ENCODE results near the gene ALDH1A1. TPM values are rescaled to one million over a fixed set of nuclear protein-coding genes. Genes with fewer than 3 reads are reported as not detected.

The ALDH1A1 gene
- total RNA-seq, 1 donor from 2014 or later, result 0.14 TPM

DNA sequence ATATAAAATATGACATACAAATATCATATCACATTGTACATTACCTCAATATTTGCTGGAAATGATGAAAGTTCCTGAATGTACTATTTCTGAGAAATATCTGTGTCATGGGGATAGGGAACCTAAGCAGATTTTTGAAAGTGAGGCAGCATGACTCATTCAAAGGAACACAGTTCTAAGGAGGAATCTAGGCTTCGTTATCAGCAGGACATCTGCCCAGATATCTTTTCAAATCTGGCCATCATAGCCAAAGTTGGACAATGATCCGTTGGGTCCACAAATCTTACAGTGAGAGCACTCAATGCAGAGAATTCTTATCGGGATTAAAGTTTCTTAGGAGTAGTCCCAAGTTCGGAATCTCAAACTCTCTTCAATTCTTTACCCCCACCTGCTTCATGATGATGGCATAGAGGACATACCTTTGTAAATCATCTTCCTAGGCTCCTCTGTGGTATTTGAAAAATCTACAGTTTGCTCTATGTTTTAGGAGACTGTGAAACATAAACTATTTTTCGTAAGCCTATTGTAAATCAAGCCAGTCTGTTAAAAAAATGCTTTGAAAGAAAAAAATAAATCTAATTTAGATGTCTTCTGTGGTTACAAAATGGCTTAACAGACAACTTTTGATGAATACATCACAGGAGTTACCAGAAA is 29.4 kb upstream of the ALDH1A1 start:
- Mint-ChIP-seq H3K4me1 (peaks cover 6% of the 10 kb centered on the region), H3K9me3 (no peaks in the 10 kb centered on the region), H3K27ac (ENCODE audit: unreplicated experiment) (no peak overlapping the region), H3K27me3 (ENCODE audit: low read depth) (no peaks in the 10 kb centered on the region), H3K36me3 (ENCODE audit: low read depth) (no peaks in the 10 kb centered on the region), H3K4me3 (no peak overlapping the region)
- no peak for DNase-seq (ENCODE audit: low read depth, low spot score)
- TF ChIP-seq, protein P1, sequence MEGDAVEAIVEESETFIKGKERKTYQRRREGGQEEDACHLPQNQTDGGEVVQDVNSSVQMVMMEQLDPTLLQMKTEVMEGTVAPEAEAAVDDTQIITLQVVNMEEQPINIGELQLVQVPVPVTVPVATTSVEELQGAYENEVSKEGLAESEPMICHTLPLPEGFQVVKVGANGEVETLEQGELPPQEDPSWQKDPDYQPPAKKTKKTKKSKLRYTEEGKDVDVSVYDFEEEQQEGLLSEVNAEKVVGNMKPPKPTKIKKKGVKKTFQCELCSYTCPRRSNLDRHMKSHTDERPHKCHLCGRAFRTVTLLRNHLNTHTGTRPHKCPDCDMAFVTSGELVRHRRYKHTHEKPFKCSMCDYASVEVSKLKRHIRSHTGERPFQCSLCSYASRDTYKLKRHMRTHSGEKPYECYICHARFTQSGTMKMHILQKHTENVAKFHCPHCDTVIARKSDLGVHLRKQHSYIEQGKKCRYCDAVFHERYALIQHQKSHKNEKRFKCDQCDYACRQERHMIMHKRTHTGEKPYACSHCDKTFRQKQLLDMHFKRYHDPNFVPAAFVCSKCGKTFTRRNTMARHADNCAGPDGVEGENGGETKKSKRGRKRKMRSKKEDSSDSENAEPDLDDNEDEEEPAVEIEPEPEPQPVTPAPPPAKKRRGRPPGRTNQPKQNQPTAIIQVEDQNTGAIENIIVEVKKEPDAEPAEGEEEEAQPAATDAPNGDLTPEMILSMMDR (conservative IDR thresholded peaks at IDR 0.05), result no peak

DNA sequence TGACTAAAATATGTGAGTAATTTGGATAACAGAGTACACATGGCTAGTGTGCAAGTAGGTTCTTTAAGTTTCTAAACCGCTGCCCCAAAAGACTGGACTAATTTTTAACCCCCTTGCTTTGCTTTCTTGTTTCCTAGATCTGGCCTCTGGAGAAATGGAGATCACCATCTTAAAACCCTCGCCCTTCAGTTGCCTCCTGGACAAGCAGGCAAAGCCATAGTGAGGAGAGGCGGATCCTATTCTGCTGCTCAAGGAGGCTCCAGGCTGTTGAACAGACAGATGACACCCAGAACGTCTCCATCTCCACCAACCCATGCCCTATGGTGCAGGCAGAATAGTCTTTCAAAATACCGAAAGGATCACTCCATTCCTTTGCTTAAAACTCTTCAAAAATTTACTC is 28.6 kb upstream of the ALDH1A1 start:
- DNase-seq (ENCODE audit: low read depth, low spot score), result no peak
- Mint-ChIP-seq H3K27ac (ENCODE audit: unreplicated experiment) (no peak overlapping the region), H3K9me3 (no peaks in the 10 kb centered on the region), H3K27me3 (ENCODE audit: low read depth) (no peaks in the 10 kb centered on the region), H3K36me3 (ENCODE audit: low read depth) (no peaks in the 10 kb centered on the region), H3K4me3 (no peak overlapping the region), H3K4me1 (peaks cover 6% of the 10 kb centered on the region)
- TF ChIP-seq, protein P1 (conservative IDR thresholded peaks at IDR 0.05), result no peak

DNA sequence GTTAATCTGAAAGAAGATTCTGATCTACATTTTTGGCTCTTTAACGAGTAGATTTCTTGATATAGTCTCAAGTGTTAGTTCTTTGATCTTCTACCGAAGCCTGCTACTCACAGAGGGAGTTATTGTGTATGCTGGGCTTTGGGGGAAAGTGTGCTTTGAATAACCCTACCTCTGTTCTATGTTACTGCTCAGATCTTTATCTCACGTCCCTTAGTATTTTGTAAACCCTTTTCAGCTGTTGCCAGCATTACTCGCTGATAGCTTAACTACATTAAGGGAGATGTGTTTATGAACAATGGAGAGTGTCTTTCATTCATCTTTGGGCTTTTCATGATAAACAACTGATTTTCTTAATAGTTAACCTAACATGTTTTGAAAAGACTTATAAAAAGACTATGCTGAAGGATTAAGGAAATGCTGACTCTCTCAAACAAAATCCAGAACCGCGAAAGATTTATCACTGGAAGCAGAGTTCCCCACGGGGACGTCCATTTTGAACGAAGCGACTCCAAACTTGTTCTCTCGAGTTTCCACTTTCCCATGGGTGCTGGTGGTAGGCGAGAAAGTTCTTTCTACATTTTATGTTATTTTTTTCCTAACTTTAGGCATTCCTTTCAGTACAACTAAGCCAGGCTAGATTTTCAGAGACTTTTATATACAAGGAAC is 27.9 kb upstream of the ALDH1A1 start:
- peak overlapping the region; percentile 4 for H3K27ac Mint-ChIP-seq (ENCODE audit: unreplicated experiment)
- no peaks in the 10 kb centered on the region for H3K27me3 Mint-ChIP-seq (ENCODE audit: low read depth)
- peaks cover 6% of the 10 kb centered on the region for H3K4me1 Mint-ChIP-seq
- H3K9me3 Mint-ChIP-seq, result no peaks in the 10 kb centered on the region
- TF ChIP-seq, protein P1 (conservative IDR thresholded peaks at IDR 0.05), result no peak
- no peaks in the 10 kb centered on the region for H3K36me3 Mint-ChIP-seq (ENCODE audit: low read depth)
- DNase-seq (ENCODE audit: low read depth, low spot score), result no peak
- no peak overlapping the region for H3K4me3 Mint-ChIP-seq

DNA sequence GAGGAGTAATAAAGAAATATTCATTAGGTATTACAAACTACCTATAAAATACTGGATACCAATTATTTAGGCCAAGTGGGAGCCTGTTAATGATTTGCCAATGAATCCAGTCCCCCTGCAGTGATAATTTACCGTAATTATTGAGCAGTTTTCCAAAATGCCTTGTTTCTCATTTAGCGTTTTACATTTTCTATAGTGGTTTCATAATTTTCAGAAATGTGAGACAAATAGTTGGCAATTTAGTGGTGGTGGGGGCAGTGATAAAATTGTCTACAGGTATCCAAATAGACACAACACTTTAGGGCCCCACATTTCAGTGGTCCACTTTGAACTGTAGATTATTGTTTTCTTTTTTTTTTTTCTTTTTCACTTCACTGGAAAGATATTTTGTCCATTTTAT is 27.3 kb upstream of the ALDH1A1 start:
- H3K4me3 Mint-ChIP-seq, result no peak overlapping the region
- TF ChIP-seq, protein P1 (conservative IDR thresholded peaks at IDR 0.05), result no peak
- DNase-seq (ENCODE audit: low read depth, low spot score), result no peak
- H3K36me3 Mint-ChIP-seq (ENCODE audit: low read depth), result no peaks in the 10 kb centered on the region
- peaks cover 6% of the 10 kb centered on the region for H3K4me1 Mint-ChIP-seq
- no peaks in the 10 kb centered on the region for H3K27me3 Mint-ChIP-seq (ENCODE audit: low read depth)
- peak overlapping the region; percentile 4 for H3K27ac Mint-ChIP-seq (ENCODE audit: unreplicated experiment)
- H3K9me3 Mint-ChIP-seq, result no peaks in the 10 kb centered on the region

DNA sequence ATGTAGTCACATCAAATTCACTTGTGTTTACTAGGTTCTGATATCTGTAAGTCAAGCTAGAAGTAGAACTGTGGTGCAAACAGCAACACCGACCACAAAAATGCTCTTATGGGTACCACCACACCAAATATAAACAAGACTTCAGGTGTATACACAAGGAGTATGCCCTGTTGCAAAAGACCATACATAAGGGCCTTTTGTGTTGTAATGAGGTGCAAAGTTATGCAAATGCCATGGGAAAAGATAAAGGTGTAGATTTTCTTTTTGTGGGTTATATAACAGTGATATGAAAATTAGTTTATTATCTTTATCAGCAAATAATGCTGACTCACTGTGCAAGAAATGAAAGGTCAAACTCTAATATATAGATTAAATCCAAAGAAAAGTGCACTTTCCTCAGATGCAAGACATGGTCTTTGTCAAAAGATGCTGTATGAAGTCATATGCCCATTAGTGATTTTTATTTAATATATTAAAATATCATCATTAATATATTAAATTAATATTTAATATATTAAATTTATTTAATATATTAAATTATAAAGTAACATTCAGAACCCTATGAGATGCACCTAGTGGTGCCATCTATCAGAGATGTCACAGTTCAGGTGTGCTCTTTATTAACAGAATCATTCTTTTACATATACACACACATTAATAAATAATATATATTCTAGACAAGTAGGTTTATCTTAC is 26.7 kb upstream of the ALDH1A1 start:
- no peak overlapping the region for H3K4me3 Mint-ChIP-seq
- peaks cover 6% of the 10 kb centered on the region for H3K4me1 Mint-ChIP-seq
- no peak overlapping the region for H3K27ac Mint-ChIP-seq (ENCODE audit: unreplicated experiment)

More for the DNA sequence above, 26.7 kb upstream of the ALDH1A1 start:
- no peak for DNase-seq (ENCODE audit: low read depth, low spot score)
- H3K9me3 Mint-ChIP-seq, result no peaks in the 10 kb centered on the region
- TF ChIP-seq, protein P1 (conservative IDR thresholded peaks at IDR 0.05), result no peak
- H3K36me3 Mint-ChIP-seq (ENCODE audit: low read depth), result no peaks in the 10 kb centered on the region
- H3K27me3 Mint-ChIP-seq (ENCODE audit: low read depth), result no peaks in the 10 kb centered on the region

Measured in neural crest cell (in vitro differentiated cells).